RWPE1 (cell line): ENCODE data around the gene PTK7.

Experiments
- CTCF ChIA-PET: fragments of 350-600 bp; sonication (Branson Sonifier 250); formaldehyde crosslinking; extraction: SDS; loops from one replicate; lab custom pipeline; 2021; lab: Yijun Ruan, JAX
- POLR2A ChIA-PET: fragments of 400-600 bp; formaldehyde crosslinking; extraction: SDS; loops from one replicate; lab custom pipeline; 2020; ENCODE audit warnings: antibody characterized with exemption; ENCODE audit not compliant: low non-redundant PET; lab: Yijun Ruan, JAX
- DNase-seq: peaks from one replicate; pipeline ENCODE4 v3.0.0; 2012; ENCODE audit warnings: low spot score
- H3K27ac ChIP-seq: fragments of 450-650 bp; 2 replicates; pipeline ENCODE4 v1.5.1; 2017
- TF ChIP-seq, protein P1 (sequence below): fragments of 450-650 bp; conservative IDR thresholded peaks from 2 replicates; pipeline ENCODE4 v1.5.1; 2017; ENCODE audit warnings: low read depth, mild to moderate bottlenecking

PTK7 gene

DNA sequence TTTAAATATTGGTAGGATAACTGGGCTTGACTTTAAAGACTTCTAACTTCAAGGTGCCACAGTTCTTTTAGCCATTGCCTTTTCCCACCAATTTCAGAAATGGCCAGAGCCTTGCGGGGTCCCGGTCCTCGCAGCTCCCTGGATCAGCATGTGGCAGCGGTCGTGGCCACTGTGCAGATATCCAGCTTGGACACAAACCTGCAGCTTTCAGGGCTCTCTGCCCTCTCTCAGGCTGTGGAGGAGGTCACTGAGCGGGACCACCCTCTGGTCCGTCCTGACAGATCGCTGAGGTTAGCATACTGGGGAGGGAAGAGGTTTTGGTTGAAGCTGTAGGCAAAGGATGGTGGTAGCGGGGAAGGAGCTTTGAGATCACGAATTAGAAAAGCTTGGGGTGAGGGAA lies 112.3 kb downstream of the PTK7 start:
- POLR2A ChIA-PET: no interaction called here
- TF ChIP-seq, protein P1, sequence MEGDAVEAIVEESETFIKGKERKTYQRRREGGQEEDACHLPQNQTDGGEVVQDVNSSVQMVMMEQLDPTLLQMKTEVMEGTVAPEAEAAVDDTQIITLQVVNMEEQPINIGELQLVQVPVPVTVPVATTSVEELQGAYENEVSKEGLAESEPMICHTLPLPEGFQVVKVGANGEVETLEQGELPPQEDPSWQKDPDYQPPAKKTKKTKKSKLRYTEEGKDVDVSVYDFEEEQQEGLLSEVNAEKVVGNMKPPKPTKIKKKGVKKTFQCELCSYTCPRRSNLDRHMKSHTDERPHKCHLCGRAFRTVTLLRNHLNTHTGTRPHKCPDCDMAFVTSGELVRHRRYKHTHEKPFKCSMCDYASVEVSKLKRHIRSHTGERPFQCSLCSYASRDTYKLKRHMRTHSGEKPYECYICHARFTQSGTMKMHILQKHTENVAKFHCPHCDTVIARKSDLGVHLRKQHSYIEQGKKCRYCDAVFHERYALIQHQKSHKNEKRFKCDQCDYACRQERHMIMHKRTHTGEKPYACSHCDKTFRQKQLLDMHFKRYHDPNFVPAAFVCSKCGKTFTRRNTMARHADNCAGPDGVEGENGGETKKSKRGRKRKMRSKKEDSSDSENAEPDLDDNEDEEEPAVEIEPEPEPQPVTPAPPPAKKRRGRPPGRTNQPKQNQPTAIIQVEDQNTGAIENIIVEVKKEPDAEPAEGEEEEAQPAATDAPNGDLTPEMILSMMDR: no peak
- DNase-seq: no peak
- 0 out of 2 replicates have a peak overlapping the region, but pooled peaks have one; percentile 11 for H3K27ac ChIP-seq
- CTCF ChIA-PET: interaction anchor here (1.3 kb wide), 1 partner anchor 41 kb away, joined by 3 read pairs; the partner anchor contains the start of gene DNPH1

DNA sequence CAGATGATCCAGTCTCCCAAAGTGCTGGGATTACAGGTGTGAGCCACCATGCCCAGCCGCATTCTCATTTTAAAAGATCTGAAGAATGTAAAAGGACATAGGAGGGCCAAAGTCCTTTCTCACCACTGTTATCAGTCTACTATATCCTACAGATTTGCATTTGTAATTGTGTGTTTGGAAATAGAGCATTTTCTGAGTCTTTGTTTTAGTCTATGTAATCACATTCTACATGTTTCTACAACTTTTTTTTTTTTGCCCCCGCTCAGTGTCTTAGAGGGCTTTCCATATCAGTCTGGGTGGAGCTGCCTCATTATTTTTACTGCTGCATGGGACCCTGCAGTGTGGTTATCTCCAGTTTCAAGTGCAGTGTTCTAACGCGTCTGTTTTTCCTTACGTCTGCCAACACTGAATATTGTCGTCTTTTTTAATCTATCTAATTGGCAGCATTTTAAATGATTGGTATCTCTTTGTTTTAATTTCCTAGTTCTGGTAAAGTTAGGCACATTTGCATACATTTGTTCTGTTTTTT lies 113.7 kb downstream of the PTK7 start:
- CTCF ChIA-PET: no interaction called here
- TF ChIP-seq, protein P1: no peak
- DNase-seq: no peak
- POLR2A ChIA-PET: interaction anchor here (0.6 kb wide), 1 partner anchor 734 kb away, joined by 3 read pairs; no protein-coding TSS in a partner anchor
- no peak overlapping the region for H3K27ac ChIP-seq

DNA sequence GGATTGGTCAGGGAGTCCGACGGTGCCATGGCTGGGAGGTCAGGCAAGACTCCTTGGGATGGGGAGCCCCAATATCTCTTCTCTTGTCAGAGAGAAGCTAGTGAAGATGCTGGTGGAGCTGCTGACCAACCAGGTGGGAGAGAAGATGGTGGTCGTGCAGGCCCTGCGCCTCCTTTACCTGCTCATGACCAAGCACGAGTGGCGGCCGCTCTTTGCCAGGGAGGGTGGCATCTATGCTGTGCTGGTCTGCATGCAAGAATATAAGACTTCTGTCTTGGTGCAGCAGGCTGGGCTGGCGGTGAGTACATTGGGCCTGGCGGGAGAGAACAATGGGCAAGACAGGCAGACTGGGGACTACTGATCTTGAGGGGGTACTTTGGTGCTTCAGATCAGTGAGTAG lies 116.8 kb downstream of the PTK7 start:
- no peak overlapping the region for H3K27ac ChIP-seq
- POLR2A ChIA-PET: no interaction called here
- DNase-seq: no peak
- CTCF ChIA-PET: no interaction called here
- TF ChIP-seq, protein P1: no peak

DNA sequence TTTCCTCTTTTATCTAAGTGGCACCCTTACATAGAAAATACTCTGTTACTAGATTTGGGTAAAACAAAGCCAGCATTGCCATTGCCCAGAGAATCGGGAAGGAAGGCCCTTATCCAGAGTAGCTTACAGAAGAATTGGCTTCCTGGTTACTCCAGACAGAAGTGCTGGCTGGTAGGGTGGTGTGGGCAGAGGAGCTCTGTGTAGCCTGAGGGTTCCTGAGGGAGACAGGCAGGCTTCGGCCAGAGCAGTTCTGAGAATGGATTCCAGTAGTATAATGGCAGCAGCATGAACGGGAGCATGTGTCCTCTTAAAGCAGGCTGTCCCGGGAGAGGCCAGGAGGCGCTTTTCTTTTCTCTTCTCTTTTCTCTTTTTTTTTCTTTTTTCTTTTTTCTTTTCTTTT lies 117.8 kb downstream of the PTK7 start:
- POLR2A ChIA-PET: no interaction called here
- CTCF ChIA-PET: no interaction called here
- TF ChIP-seq, protein P1: no peak
- H3K27ac ChIP-seq: no peak overlapping the region
- no peak for DNase-seq

DNA sequence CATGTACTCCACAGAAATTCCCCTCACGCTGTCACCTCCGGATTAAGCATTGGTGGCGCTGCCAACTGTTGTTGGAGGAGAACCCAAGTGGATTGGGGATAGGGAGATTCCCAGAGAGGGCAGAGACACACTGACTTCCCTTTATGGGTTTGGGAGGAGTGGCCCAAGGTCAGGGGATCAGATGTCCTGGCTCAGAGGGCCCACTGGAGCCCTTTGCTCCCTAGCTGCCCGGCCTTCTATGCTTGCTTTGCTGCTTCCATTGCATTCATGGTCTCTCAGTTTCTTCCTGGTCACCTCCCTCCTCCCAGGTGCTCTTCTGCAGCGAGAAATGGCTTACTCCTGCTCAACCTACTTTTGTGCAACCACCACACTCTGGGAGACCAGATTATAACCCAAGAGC lies 120.2 kb downstream of the PTK7 start:
- POLR2A ChIA-PET: no interaction called here
- DNase-seq: no peak
- no peak overlapping the region for H3K27ac ChIP-seq
- TF ChIP-seq, protein P1: no peak
- CTCF ChIA-PET: no interaction called here

DNA sequence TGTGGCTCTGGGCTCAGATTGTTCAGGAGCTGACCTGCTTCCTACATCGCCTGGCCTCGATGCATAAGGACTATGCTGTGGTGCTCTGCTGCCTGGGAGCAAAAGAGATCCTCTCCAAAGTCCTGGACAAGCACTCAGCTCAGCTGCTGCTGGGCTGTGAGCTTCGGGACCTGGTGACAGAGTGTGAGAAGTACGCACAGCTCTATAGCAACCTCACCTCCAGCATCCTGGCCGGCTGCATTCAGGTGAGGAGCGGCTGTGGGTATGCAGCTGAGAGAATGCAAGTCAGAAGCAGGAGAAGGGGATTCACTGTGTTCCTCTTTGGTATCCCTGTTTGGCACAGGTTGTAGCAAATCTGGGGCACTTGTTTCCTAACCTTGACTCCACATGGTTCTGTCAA lies 123.8 kb downstream of the PTK7 start:
- CTCF ChIA-PET: no interaction called here
- POLR2A ChIA-PET: no interaction called here
- TF ChIP-seq, protein P1: no peak

More for the DNA sequence above, 123.8 kb downstream of the PTK7 start:
- peak overlapping the region; percentile 34 for H3K27ac ChIP-seq
- no peak for DNase-seq
